Loucy (cell line): ENCODE data around the gene CREBRF.

Source experiments
- CTCF ChIP-seq: fragments of 200-600 bp; sonication (generic); conservative IDR thresholded peaks from 2 replicates; pipeline ENCODE4 v1.5.1; 2014; ENCODE audit warnings: mild to moderate bottlenecking, antibody characterized with exemption, low read length
- EZH2phosphoT487 ChIP-seq: fragments of 200-600 bp; IDR thresholded peaks from 2 replicates; pipeline ENCODE4 v1.6.1; 2018; ENCODE audit warnings: antibody characterized with exemption, mild to moderate bottlenecking, moderate library complexity, borderline replicate concordance

- TF ChIP-seq CTCF, result no peak
- TF ChIP-seq EZH2phosphoT487, result no peak
These were observed 84.6 kb downstream of the CREBRF start for GRCh38 chr5:173140769-173141168.
